Retinal pigment epithelial cell (primary cell): ENCODE measurements around the gene PI4KA.

ENCODE experiments used
- DNase-seq: peaks from one replicate; pipeline ENCODE4 v3.0.0-alpha.2; 2010; ENCODE audit warnings: low read depth
- H3K4me3 ChIP-seq: 2 replicates; pipeline ENCODE4 v1.5.1; 2011; ENCODE audit warnings: mild to moderate bottlenecking, low read length, control low read depth, moderate library complexity
- CTCF ChIP-seq: conservative IDR thresholded peaks from 2 replicates; pipeline ENCODE4 v1.5.1; 2011; ENCODE audit warnings: low read depth, low read length, control low read depth, inconsistent platforms

Gene PI4KA

GRCh38 chr22:20865331-20865730 is 6.7 kb upstream of the PI4KA start:
- no peak overlapping the region for H3K4me3 ChIP-seq
- no peak for TF ChIP-seq CTCF
- DNase-seq, result no peak

GRCh38 chr22:20864186-20864908 is 5.7 kb upstream of the PI4KA start:
- no peak overlapping the region for H3K4me3 ChIP-seq
- no peak for DNase-seq
- no peak for TF ChIP-seq CTCF

- no peak for TF ChIP-seq CTCF
- DNase-seq, result no peak
- H3K4me3 ChIP-seq, result no peak overlapping the region
Observed at GRCh38 chr22:20863366-20863765, 4.8 kb upstream of the PI4KA start.

GRCh38 chr22:20862540-20862939 is 3.9 kb upstream of the PI4KA start:
- TF ChIP-seq CTCF, result no peak
- no peak for DNase-seq

GRCh38 chr22:20859615-20860014 is 1.0 kb upstream of the PI4KA start:
- TF ChIP-seq CTCF, result no peak
- H3K4me3 ChIP-seq, result peak overlapping the region; percentile 89
- DNase-seq, result no peak

More at GRCh38 chr22:20862540-20862939, 3.9 kb upstream of the PI4KA start:
- no peak overlapping the region for H3K4me3 ChIP-seq

- TF ChIP-seq CTCF, result no peak
- peak; percentile 51 for DNase-seq
- peak overlapping the region; percentile 89 for H3K4me3 ChIP-seq
Observed at GRCh38 chr22:20857838-20858614, 585 bp downstream of the PI4KA start.

- no peak for DNase-seq
- H3K4me3 ChIP-seq, result peak overlapping the region; percentile 89
Observed at GRCh38 chr22:20857247-20857643, 1.4 kb downstream of the PI4KA start.

More at GRCh38 chr22:20857247-20857643, 1.4 kb downstream of the PI4KA start:
- TF ChIP-seq CTCF, result no peak
